Activated CD8-positive, alpha-beta memory T cell treated with anti-CD3 and anti-CD28 coated beads, Interleukin-2, amount 10 ng/mL, durations not matched to agents 7 days and 5 days (primary cell): ENCODE data around the gene BTN2A1. TPM values are rescaled to one million over a fixed set of nuclear protein-coding genes. Genes with fewer than 3 reads are reported as not detected.
"Not testable (repeated sequence)": the region's sequence is repeated elsewhere in the genome, so short reads cannot be mapped to it uniquely, and the experiment has no call there.

Experiments used
- ATAC-seq: fragments of 150-1000 bp; cut with Tn5 transposase; one replicate; pipeline ENCODE4 v1.10.0; 2021; ENCODE audit warnings: moderate library complexity
- CTCF ChIA-PET: fragments of 350-600 bp; sonication (Branson Sonifier 250); formaldehyde crosslinking; loops from one replicate; lab custom pipeline; 2021; ENCODE audit warnings: antibody characterized with exemption; lab: Charles Lee
- DNase-seq: peaks from one replicate; pipeline ENCODE4 v3.0.0-alpha.2; 2020
- H3K27ac Mint-ChIP-seq: one replicate; pipeline ENCODE4 v1.8.0; 2021; ENCODE audit warnings: mild to moderate bottlenecking, mixed read lengths
- H3K27me3 Mint-ChIP-seq: one replicate; pipeline ENCODE4 v1.8.0; 2021; ENCODE audit warnings: mixed read lengths
- H3K36me3 Mint-ChIP-seq: one replicate; pipeline ENCODE4 v1.8.0; 2021; ENCODE audit warnings: mild to moderate bottlenecking, mixed read lengths
- H3K4me1 Mint-ChIP-seq: one replicate; pipeline ENCODE4 v1.8.0; 2021; ENCODE audit warnings: mixed read lengths
- H3K4me3 Mint-ChIP-seq: one replicate; pipeline ENCODE4 v1.8.0; 2021; ENCODE audit warnings: mild to moderate bottlenecking, moderate library complexity, mixed read lengths
- H3K9me3 Mint-ChIP-seq: one replicate; pipeline ENCODE4 v1.8.0; 2022; ENCODE audit warnings: low read depth, mixed read lengths
- total RNA-seq, 2 experiments: library from RNA; stranded (reverse); gene quantifications; one replicate each; pipeline ENCODE4 v1.2.3, GENCODE V29; 2021

BTN2A1 gene
- total RNA-seq, 2 experiments from 2014 or later = 25.1 to 26.5 TPM

DNA sequence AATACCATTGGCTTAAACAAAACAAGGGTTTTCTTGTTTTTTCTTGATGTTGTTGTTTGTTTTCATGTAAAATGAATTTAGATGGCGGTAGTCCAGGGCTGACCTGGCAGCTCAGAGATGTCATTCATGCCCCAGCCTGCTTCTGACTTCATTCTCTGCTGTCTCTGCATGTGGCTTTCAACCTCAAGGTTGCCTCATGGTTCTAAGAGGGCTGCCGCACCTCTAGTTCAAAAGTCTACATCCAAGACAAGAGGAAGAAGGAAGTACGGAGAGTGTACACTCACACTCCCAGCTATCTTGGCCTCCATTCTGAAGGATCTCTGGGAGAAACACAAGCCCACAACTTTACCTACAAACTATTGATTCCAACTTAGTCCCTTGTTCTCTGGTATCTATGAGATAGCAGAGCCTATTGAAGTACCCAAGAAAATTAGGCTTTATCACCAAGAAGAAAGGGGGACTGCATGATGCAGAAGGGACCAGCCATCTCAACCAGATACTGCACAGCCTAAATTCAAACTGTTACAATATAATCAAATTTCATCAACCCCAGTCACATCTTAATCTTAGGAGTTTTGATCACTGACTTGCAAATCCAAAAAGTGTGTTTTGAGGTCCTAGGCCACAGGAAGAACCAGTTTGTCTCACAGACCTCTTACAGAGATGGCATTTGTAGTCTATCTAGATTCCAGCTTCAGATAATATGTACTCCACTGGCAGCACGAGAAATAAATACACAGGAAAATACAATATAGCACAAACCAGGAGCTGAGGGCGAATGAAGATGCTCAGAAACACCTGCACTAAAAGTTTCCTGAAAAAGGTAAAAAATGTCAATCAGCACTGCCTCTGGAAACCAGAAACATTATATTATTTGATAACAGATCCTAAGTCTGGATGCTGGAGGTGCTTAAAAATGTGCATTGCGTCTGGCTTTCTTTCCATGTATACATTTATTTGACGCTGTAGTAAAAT is 18.3 kb upstream of the BTN2A1 start:
- DNase-seq (no peak), ATAC-seq (no peak)
- peak overlapping the region; percentile 97 for H3K27ac Mint-ChIP-seq
- peak overlapping the region; percentile 98 for H3K4me3 Mint-ChIP-seq
- CTCF ChIA-PET = interaction anchor here (0.8 to 1.3 kb wide), 2 partner anchors 14 to 36 kb away, joined by 3 to 4 read pairs; no protein-coding TSS in a partner anchor
- H3K36me3 Mint-ChIP-seq = peaks cover 21% of the 10 kb centered on the region
- H3K4me1 Mint-ChIP-seq = peaks cover 36% of the 10 kb centered on the region
- H3K9me3 Mint-ChIP-seq = peaks cover 2% of the 10 kb centered on the region
- H3K27me3 Mint-ChIP-seq = no peaks in the 10 kb centered on the region

GRCh38 chr6:26440977-26441358 is 16.8 kb upstream of the BTN2A1 start:
- Mint-ChIP-seq H3K4me3 (peak overlapping the region; percentile 98), H3K27me3 (no peaks in the 10 kb centered on the region), H3K9me3 (no peaks in the 10 kb centered on the region), H3K27ac (peak overlapping the region; percentile 97), H3K36me3 (peaks cover 34% of the 10 kb centered on the region), H3K4me1 (peaks cover 51% of the 10 kb centered on the region)
- ATAC-seq (no peak), DNase-seq (no peak)
- CTCF ChIA-PET = no interaction called here

DNA sequence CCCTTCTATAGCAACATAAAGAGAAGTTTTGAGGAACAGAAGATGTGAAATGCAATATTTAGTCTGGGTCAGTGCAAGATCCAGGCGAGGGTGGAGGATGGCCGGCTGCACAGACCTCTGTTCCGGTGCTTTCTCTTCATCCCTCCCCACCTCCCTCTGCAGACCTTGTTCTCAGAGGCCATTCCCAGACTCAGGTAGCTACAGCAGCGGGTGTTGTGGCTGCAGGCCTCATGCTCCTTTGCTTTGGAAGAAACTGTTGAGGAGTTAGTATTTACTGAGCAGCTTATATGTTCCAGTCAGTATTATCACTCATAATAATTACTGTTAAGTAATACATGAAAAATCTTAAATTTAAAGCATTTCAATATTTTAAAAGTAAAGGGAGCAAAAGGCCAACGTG is 15.8 kb upstream of the BTN2A1 start:
- peak overlapping the region; percentile 50 for H3K27ac Mint-ChIP-seq
- H3K9me3 Mint-ChIP-seq = no peaks in the 10 kb centered on the region
- H3K36me3 Mint-ChIP-seq = peaks cover 41% of the 10 kb centered on the region
- CTCF ChIA-PET = no interaction called here
- DNase-seq = peak; percentile 42
- H3K4me3 Mint-ChIP-seq = peak overlapping the region; percentile 98
- no peaks in the 10 kb centered on the region for H3K27me3 Mint-ChIP-seq
- ATAC-seq = no peak
- peaks cover 58% of the 10 kb centered on the region for H3K4me1 Mint-ChIP-seq

DNA sequence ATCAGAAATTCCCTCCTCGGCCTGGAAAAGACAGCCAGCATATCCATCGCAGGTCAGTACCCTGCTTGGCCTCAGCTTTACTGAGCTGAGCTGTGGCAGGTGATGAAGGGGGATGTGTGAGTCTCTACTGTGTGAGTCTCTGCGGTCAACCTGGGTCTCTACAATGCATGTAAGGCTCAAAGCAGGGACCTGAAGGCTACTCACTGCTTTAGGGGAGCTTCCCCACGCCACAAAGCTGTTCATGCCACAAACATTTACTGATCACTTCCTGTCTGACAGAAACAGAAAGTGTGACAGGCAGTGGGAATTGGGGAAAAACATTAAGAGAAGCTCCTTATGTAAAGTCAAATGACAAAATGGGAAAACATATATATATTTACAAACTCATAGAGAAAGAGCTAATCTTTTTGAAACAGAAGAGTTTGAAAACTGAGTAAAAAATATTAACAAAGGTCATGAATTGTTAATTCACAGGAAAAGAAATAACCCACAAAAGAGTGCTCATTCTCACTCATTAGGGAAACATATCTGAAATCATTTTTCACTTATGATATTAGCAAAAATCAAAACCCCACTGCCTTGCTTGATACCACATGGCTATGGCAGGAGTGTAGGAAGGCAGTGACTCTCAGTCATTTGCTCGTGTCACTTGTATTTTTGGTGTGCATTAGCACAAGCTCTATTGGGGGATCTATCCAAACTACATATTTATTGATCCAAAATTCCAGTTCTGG is 11.7 kb upstream of the BTN2A1 start:
- peak; percentile 78 for DNase-seq
- no peaks in the 10 kb centered on the region for H3K9me3 Mint-ChIP-seq
- H3K4me3 Mint-ChIP-seq = peak overlapping the region; percentile 43
- ATAC-seq = peak; percentile 94
- peaks cover 60% of the 10 kb centered on the region for H3K36me3 Mint-ChIP-seq
- peak overlapping the region; percentile 83 for H3K27ac Mint-ChIP-seq
- H3K4me1 Mint-ChIP-seq = peaks cover 49% of the 10 kb centered on the region
- CTCF ChIA-PET = interaction anchor here (0.6 to 1.9 kb wide), 6 partner anchors 40 to 124 kb away, joined by 3 to 4 read pairs (median 3); partner anchors contain the start of gene HMGN4
- no peaks in the 10 kb centered on the region for H3K27me3 Mint-ChIP-seq

DNA sequence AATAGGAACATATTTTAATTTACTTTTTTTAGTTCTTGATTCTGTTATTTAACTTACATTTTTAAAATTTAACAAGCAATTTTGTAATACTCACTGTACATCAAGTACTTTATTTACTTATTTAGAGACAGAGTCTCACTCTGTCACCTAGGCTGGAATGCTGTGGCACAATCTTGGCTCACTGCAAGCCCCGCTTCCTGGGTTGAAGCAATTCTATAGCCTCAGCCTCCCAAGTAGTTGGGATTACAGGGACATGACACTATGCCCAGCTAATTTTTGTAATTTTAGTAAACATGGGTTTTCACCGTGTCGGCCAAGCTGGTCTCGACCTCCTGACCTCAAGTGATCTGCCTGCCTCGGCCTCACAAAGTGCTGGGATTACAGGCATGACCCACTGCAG is 10.5 kb upstream of the BTN2A1 start:
- CTCF ChIA-PET = no interaction called here
- no peak overlapping the region for H3K4me3 Mint-ChIP-seq
- ATAC-seq = no peak

DNA sequence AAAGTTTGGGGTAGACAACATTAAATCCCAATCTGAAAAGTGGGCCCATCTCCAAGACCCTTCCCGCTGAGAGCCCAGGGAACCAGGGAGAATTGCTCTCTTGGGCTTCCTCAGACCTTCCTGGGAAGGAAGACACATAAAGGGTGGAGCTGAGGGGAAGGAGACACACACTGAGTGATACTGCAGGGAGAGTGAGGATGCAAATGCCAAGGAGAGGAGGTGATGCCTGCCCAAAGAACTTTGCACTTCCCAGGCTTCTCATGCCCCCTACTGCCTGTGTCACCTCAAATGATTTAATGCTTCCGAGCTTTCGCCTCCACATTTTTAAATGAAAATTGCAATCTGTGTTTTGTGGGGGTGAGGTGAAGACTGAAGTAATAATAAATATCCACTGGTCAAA is 7.5 kb upstream of the BTN2A1 start:
- DNase-seq (no peak), ATAC-seq (no peak)
- H3K36me3 Mint-ChIP-seq = peaks cover 47% of the 10 kb centered on the region
- H3K9me3 Mint-ChIP-seq = no peaks in the 10 kb centered on the region
- peaks cover 18% of the 10 kb centered on the region for H3K4me1 Mint-ChIP-seq
- no peak overlapping the region for H3K4me3 Mint-ChIP-seq
- peak overlapping the region; percentile 8 for H3K27ac Mint-ChIP-seq
- H3K27me3 Mint-ChIP-seq = no peaks in the 10 kb centered on the region
- CTCF ChIA-PET = interaction anchor here (1.0 kb wide), 1 partner anchor 109 kb away, joined by 4 read pairs; no protein-coding TSS in a partner anchor

More for the DNA sequence above, 10.5 kb upstream of the BTN2A1 start:
- Mint-ChIP-seq H3K36me3 (peaks cover 67% of the 10 kb centered on the region), H3K4me1 (peaks cover 43% of the 10 kb centered on the region), H3K27me3 (no peaks in the 10 kb centered on the region), H3K27ac (no peak overlapping the region), H3K9me3 (no peaks in the 10 kb centered on the region)
- DNase-seq = no peak

DNA sequence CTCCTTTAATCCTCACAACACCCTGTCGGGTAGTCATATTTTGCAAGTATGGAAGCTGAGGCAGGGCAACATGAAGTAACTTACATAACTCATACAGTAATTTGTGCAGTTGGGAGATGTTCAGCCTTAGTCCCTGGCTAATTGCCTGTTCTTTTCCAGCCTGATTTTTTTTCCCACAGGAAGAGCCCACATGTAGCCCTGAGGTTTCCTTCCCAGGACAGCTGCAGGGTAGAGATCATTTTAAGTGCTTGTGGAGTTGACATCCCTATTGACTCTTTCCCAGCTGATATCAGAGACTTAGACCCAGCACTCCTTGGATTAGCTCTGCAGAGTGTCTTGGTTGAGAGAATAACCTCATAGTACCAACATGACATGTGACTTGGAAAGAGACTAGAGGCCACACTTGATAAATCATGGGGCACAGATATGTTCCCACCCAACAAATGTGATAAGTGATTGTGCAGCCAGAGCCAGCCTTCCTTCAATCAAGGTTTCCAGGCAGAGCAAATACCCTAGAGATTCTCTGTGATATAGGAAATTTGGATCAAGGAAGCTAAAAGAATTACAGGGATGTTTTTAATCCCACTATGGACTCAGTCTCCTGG is 5.0 kb upstream of the BTN2A1 start:
- Mint-ChIP-seq H3K4me3 (no peak overlapping the region), H3K36me3 (peaks cover 30% of the 10 kb centered on the region), H3K27ac (no peak overlapping the region), H3K27me3 (no peaks in the 10 kb centered on the region), H3K9me3 (no peaks in the 10 kb centered on the region), H3K4me1 (peaks cover 18% of the 10 kb centered on the region)
- CTCF ChIA-PET = interaction anchor here (1.0 kb wide), 1 partner anchor 21 kb away, joined by 3 read pairs; no protein-coding TSS in a partner anchor
- ATAC-seq (no peak), DNase-seq (no peak)

DNA sequence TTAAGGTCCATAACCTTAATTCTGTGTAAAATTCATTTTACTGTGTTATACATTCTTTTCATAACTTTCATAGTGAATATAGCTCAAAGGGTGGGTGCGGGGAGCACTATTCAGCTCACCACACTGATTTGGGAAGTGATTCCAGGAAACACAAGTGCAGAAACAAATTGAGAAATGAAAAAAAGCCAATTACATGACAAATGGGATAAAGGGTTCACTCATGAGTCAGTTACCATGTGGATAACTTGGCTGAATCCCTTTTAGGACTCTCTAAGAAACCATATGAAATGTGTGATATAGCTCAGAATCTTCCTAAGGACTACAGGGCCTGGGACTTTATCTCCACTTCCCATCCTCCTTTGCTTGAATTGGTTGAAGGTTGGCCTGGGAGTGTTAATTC is 3.1 kb upstream of the BTN2A1 start:
- CTCF ChIA-PET = interaction anchor here (1.0 to 1.5 kb wide), 2 partner anchors 10 to 113 kb away, joined by 3 to 5 read pairs; no protein-coding TSS in a partner anchor
- peaks cover 24% of the 10 kb centered on the region for H3K4me1 Mint-ChIP-seq
- ATAC-seq = no peak
- H3K36me3 Mint-ChIP-seq = peaks cover 22% of the 10 kb centered on the region
- DNase-seq = no peak
- no peak overlapping the region for H3K4me3 Mint-ChIP-seq
- no peaks in the 10 kb centered on the region for H3K9me3 Mint-ChIP-seq
- no peaks in the 10 kb centered on the region for H3K27me3 Mint-ChIP-seq
- H3K27ac Mint-ChIP-seq = no peak overlapping the region

DNA sequence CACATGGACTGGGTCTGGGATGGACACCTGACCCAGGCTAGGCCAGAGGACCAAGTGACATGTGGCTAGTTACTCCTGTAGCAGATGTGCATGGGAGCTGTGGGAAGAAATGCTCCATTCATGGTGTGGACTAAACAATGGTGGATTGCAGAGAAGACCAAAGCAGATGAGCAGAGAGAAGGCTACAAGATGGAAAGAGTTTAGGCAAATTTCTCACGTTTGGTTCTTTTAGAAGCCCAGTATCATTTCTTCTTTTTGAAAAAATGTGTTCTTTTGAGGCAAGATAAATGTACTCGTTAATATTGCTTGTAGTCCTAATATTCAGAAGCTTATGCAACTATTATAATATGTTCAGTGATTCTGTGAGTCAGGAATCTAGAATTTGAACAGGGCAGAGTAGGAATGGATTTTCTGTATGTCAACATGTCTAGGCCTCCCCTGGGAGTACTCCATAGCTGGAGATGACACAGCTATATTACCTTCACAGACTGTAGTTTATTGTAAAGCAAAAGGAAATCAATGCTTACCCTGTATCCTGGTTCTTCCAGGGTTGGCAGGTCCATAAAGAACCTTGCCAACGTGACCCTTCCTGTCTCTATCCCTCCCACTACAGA is 2.3 kb upstream of the BTN2A1 start:
- Mint-ChIP-seq H3K27ac (no peak overlapping the region), H3K9me3 (no peaks in the 10 kb centered on the region), H3K4me3 (no peak overlapping the region), H3K27me3 (no peaks in the 10 kb centered on the region), H3K36me3 (peaks cover 24% of the 10 kb centered on the region), H3K4me1 (peaks cover 32% of the 10 kb centered on the region)
- DNase-seq (no peak), ATAC-seq (no peak)
- CTCF ChIA-PET = interaction anchor here (0.5 to 1.5 kb wide), 2 partner anchors 107 to 113 kb away, joined by 3 to 5 read pairs; no protein-coding TSS in a partner anchor

GRCh38 chr6:26457264-26457805 is 420 bp upstream of the BTN2A1 start:
- Mint-ChIP-seq H3K4me3 (peak overlapping the region; percentile 89), H3K36me3 (peaks cover 28% of the 10 kb centered on the region), H3K27ac (peak overlapping the region; percentile 92), H3K4me1 (peaks cover 45% of the 10 kb centered on the region), H3K9me3 (no peaks in the 10 kb centered on the region), H3K27me3 (no peaks in the 10 kb centered on the region)
- no peak for DNase-seq
- peak; percentile 26 for ATAC-seq
- CTCF ChIA-PET = interaction anchor here (1.3 kb wide), 1 partner anchor 38 kb away, joined by 4 read pairs; no protein-coding TSS in a partner anchor

DNA sequence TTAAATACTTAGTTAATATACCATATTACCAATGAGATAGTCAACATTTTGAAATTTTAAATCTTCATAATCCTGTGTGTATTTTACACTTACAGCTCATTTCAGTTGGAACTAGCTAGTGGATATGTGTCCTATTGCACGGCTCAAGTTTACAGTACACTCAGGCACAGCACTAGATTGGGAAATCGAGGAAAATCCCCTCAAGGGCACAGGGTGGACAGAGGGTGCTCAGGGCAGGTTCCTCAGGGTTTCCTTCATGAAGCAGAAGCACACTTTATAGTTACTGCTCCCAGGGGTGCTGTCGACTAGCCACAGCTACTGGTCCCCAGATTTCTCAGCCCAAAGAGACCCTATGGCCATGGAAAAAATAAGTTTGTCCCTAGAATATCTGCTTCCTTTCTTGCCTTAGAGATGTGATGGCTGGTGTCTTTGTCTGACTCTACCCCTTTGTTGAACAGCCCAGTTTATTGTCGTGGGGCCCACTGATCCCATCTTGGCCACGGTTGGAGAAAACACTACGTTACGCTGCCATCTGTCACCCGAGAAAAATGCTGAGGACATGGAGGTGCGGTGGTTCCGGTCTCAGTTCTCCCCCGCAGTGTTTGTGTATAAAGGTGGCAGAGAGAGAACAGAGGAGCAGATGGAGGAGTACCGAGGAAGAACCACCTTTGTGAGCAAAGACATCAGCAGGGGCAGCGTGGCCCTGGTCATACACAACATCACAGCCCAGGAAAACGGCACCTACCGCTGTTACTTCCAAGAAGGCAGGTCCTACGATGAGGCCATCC is 1.5 kb downstream of the BTN2A1 start:
- Mint-ChIP-seq H3K4me3 (peak overlapping the region; percentile 55), H3K36me3 (peaks cover 42% of the 10 kb centered on the region), H3K27ac (peak overlapping the region; percentile 21), H3K27me3 (no peaks in the 10 kb centered on the region), H3K4me1 (peaks cover 53% of the 10 kb centered on the region), H3K9me3 (no peaks in the 10 kb centered on the region)
- ATAC-seq (no peak), DNase-seq (no peak)
- CTCF ChIA-PET = no interaction called here

DNA sequence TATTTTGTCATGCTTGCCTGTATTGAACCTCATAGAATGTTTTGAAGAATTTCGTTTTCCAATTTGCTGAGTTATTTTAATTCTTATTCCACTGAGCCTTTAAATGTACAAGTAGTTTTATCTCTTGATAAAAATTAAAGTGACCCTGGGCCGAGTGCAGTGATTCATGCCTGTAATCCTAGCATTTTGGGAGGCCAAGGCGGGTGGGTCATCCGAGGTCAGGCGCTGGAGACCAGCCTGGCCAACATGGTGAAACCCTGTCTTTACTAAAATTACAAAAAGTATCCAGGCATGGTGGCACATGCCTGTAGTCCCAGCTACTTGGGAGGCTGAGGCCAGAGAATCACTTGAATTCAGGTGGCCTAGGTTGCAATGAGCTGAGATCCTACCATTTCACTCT is 3.6 kb downstream of the BTN2A1 start:
- DNase-seq, CTCF ChIA-PET, H3K9me3 Mint-ChIP-seq, H3K4me3 Mint-ChIP-seq, H3K27ac Mint-ChIP-seq, H3K27me3 Mint-ChIP-seq, ATAC-seq: not testable (repeated sequence)
- peaks cover 61% of the 10 kb centered on the region for H3K4me1 Mint-ChIP-seq
- peaks cover 60% of the 10 kb centered on the region for H3K36me3 Mint-ChIP-seq
